Subcutaneous abdominal adipose tissue (tissue), 5 donors: ENCODE data around the gene NTSR2.

Experiments used
- H3K27ac ChIP-seq: one replicate; pipeline ENCODE4 v1.7.0; 2013; ENCODE audit warnings: low read depth, mild to moderate bottlenecking, inconsistent platforms, low read length, moderate library complexity
- H3K27me3 ChIP-seq, 5 donors: one replicate each; pipeline ENCODE4 v1.7.0; 2013; ENCODE audit warnings: low read length in 5 of 5, inconsistent platforms in 1 of 5; ENCODE audit not compliant: control insufficient read depth in 5 of 5, insufficient read depth in 4 of 5
- H3K36me3 ChIP-seq, 5 donors: one replicate each; pipeline ENCODE4 v1.7.0; 2013; ENCODE audit warnings: low read length in 5 of 5; ENCODE audit not compliant: control insufficient read depth in 5 of 5, insufficient read depth in 5 of 5
- H3K4me1 ChIP-seq, 5 donors: one replicate each; pipeline ENCODE4 v1.7.0; 2013; ENCODE audit warnings: low read length in 5 of 5, mild to moderate bottlenecking in 3 of 5, moderate library complexity in 1 of 5; ENCODE audit not compliant: control insufficient read depth in 5 of 5, insufficient read depth in 5 of 5
- H3K4me3 ChIP-seq, 5 donors: one replicate each; pipeline ENCODE4 v1.7.0; 2013; ENCODE audit warnings: low read length in 5 of 5, low read depth in 1 of 5
- H3K9ac ChIP-seq, 5 donors: one replicate each; pipeline ENCODE4 v1.7.0; 2013; ENCODE audit warnings: low read length in 5 of 5, mild to moderate bottlenecking in 4 of 5, moderate library complexity in 3 of 5
- H3K9me3 ChIP-seq, 5 donors: one replicate each; pipeline ENCODE4 v1.7.0; 2013; ENCODE audit warnings: low read length in 5 of 5; ENCODE audit not compliant: control insufficient read depth in 5 of 5
- donor health status: healthy.
- donor health status: healthy.
- donor health status: healthy.
- donor health status: healthy.
- donor health status: healthy.

The NTSR2 gene

GRCh38 chr2:11647834-11648600 is 22.0 kb downstream of the NTSR2 start:
- H3K9ac ChIP-seq, result no peak overlapping the region
- no peak overlapping the region for H3K4me3 ChIP-seq
- H3K27me3 ChIP-seq, result peaks cover 0 to 3% (median 0%) of the 10 kb centered on the region in 5 donors
- H3K9me3 ChIP-seq, result no peaks in the 10 kb centered on the region
- H3K36me3 ChIP-seq, result no peaks in the 10 kb centered on the region
- H3K4me1 ChIP-seq, result peaks cover 0 to 20% (median 11%) of the 10 kb centered on the region in 5 donors
- H3K27ac ChIP-seq, result no peak overlapping the region

- peaks cover 0 to 3% (median 0%) of the 10 kb centered on the region in 5 donors for H3K27me3 ChIP-seq
- no peak overlapping the region for H3K4me3 ChIP-seq
- no peak overlapping the region for H3K9ac ChIP-seq
- H3K27ac ChIP-seq, result no peak overlapping the region
- peaks cover 0 to 5% (median 0%) of the 10 kb centered on the region in 5 donors for H3K4me1 ChIP-seq
- no peaks in the 10 kb centered on the region for H3K36me3 ChIP-seq
- H3K9me3 ChIP-seq, result no peaks in the 10 kb centered on the region
These were observed 23.5 kb downstream of the NTSR2 start for GRCh38 chr2:11646530-11646929.

- peaks cover 0 to 8% (median 4%) of the 10 kb centered on the region in 5 donors for H3K4me1 ChIP-seq
- no peaks in the 10 kb centered on the region for H3K9me3 ChIP-seq
- no peaks in the 10 kb centered on the region for H3K36me3 ChIP-seq
- no peak overlapping the region for H3K27ac ChIP-seq
- peaks cover 0 to 3% (median 0%) of the 10 kb centered on the region in 5 donors for H3K27me3 ChIP-seq
- H3K9ac ChIP-seq, result no peak overlapping the region
- H3K4me3 ChIP-seq, result no peak overlapping the region
These were observed 25.7 kb downstream of the NTSR2 start for GRCh38 chr2:11644293-11644692.

GRCh38 chr2:11642972-11643371 is 27.0 kb downstream of the NTSR2 start:
- Histone ChIP-seq H3K27me3 (no peaks in the 10 kb centered on the region), H3K9me3 (no peaks in the 10 kb centered on the region), H3K4me3 (no peak overlapping the region), H3K27ac (no peak overlapping the region), H3K36me3 (no peaks in the 10 kb centered on the region), H3K9ac (no peak overlapping the region), H3K4me1 (peaks cover 0 to 8% (median 4%) of the 10 kb centered on the region in 5 donors)

GRCh38 chr2:11640132-11640531 is 29.9 kb downstream of the NTSR2 start:
- Histone ChIP-seq H3K4me3 (no peak overlapping the region), H3K27ac (no peak overlapping the region), H3K36me3 (peaks cover 0 to 2% (median 0%) of the 10 kb centered on the region in 5 donors), H3K27me3 (no peaks in the 10 kb centered on the region), H3K9me3 (no peaks in the 10 kb centered on the region), H3K4me1 (peaks cover 0 to 8% (median 5%) of the 10 kb centered on the region in 5 donors), H3K9ac (no peak overlapping the region)

- H3K9ac ChIP-seq, result no peak overlapping the region
- H3K4me1 ChIP-seq, result peaks cover 0 to 8% (median 5%) of the 10 kb centered on the region in 5 donors
- no peaks in the 10 kb centered on the region for H3K9me3 ChIP-seq
- no peaks in the 10 kb centered on the region for H3K27me3 ChIP-seq
- H3K27ac ChIP-seq, result no peak overlapping the region
- peaks cover 0 to 2% (median 0%) of the 10 kb centered on the region in 5 donors for H3K36me3 ChIP-seq
- no peak overlapping the region for H3K4me3 ChIP-seq
These were observed 30.5 kb downstream of the NTSR2 start for GRCh38 chr2:11639503-11639902.

- Histone ChIP-seq H3K4me3 (no peak overlapping the region), H3K9me3 (no peaks in the 10 kb centered on the region), H3K9ac (no peak overlapping the region), H3K4me1 (peaks cover 0 to 8% (median 5%) of the 10 kb centered on the region in 5 donors), H3K27ac (no peak overlapping the region), H3K27me3 (no peaks in the 10 kb centered on the region), H3K36me3 (peaks cover 0 to 2% (median 0%) of the 10 kb centered on the region in 5 donors)
These were observed 32.4 kb downstream of the NTSR2 start for GRCh38 chr2:11637546-11637945.

GRCh38 chr2:11636593-11637295 is 33.3 kb downstream of the NTSR2 start:
- Histone ChIP-seq H3K4me1 (peaks cover 0 to 8% (median 5%) of the 10 kb centered on the region in 5 donors), H3K27me3 (no peaks in the 10 kb centered on the region), H3K9ac (no peak overlapping the region), H3K36me3 (peaks cover 0 to 2% (median 0%) of the 10 kb centered on the region in 5 donors), H3K27ac (no peak overlapping the region), H3K4me3 (no peak overlapping the region), H3K9me3 (no peaks in the 10 kb centered on the region)

GRCh38 chr2:11635141-11635540 is 34.9 kb downstream of the NTSR2 start:
- Histone ChIP-seq H3K9me3 (no peaks in the 10 kb centered on the region), H3K4me3 (no peak overlapping the region), H3K27me3 (no peaks in the 10 kb centered on the region), H3K9ac (no peak overlapping the region), H3K27ac (no peak overlapping the region), H3K4me1 (peaks cover 0 to 5% (median 0%) of the 10 kb centered on the region in 5 donors), H3K36me3 (peaks cover 0 to 2% (median 0%) of the 10 kb centered on the region in 5 donors)

GRCh38 chr2:11634584-11634983 is 35.4 kb downstream of the NTSR2 start:
- Histone ChIP-seq H3K36me3 (peaks cover 0 to 2% (median 0%) of the 10 kb centered on the region in 5 donors), H3K27ac (no peak overlapping the region), H3K9me3 (no peaks in the 10 kb centered on the region), H3K4me3 (no peak overlapping the region), H3K4me1 (peaks cover 0 to 5% (median 0%) of the 10 kb centered on the region in 5 donors), H3K27me3 (no peaks in the 10 kb centered on the region), H3K9ac (no peak overlapping the region)
